HUES64 (cell line): Measurements from ENCODE around the gene KDM1A.

ENCODE experiments used
- H3K27ac ChIP-seq: 2 replicates; pipeline ENCODE4 v1.7.0; 2013; ENCODE audit warnings: low read depth, low read length, inconsistent platforms
- H3K27me3 ChIP-seq: 2 replicates; pipeline ENCODE4 v1.6.1; 2013; ENCODE audit warnings: mild to moderate bottlenecking, low read length; ENCODE audit not compliant: insufficient read depth
- H3K36me3 ChIP-seq: 2 replicates; pipeline ENCODE4 v1.6.1; 2013; ENCODE audit warnings: mild to moderate bottlenecking, low read length; ENCODE audit not compliant: insufficient read depth
- H3K4me1 ChIP-seq: 2 replicates; pipeline ENCODE4 v1.6.1; 2013; ENCODE audit warnings: mild to moderate bottlenecking, low read length, moderate library complexity; ENCODE audit not compliant: insufficient read depth
- H3K4me3 ChIP-seq: 2 replicates; pipeline ENCODE4 v1.5.1; 2013; ENCODE audit warnings: mild to moderate bottlenecking, low read length, moderate library complexity
- H3K9ac ChIP-seq: 2 replicates; pipeline ENCODE4 v1.6.1; 2013; ENCODE audit warnings: mild to moderate bottlenecking, low read depth, low read length
- H3K9me3 ChIP-seq: 2 replicates; pipeline ENCODE4 v1.6.1; 2013; ENCODE audit warnings: low read depth, low read length; ENCODE audit not compliant: insufficient read depth
- WGBS: fragments of 150-250, 120-280 bp; methylation state at CpG from one replicate; pipeline ENCODE4 v1.1.7; 2013; ENCODE audit warnings: missing lambda C conversion rate; 5-methylcytosine and 5-hydroxymethylcytosine counted together

The KDM1A gene

DNA sequence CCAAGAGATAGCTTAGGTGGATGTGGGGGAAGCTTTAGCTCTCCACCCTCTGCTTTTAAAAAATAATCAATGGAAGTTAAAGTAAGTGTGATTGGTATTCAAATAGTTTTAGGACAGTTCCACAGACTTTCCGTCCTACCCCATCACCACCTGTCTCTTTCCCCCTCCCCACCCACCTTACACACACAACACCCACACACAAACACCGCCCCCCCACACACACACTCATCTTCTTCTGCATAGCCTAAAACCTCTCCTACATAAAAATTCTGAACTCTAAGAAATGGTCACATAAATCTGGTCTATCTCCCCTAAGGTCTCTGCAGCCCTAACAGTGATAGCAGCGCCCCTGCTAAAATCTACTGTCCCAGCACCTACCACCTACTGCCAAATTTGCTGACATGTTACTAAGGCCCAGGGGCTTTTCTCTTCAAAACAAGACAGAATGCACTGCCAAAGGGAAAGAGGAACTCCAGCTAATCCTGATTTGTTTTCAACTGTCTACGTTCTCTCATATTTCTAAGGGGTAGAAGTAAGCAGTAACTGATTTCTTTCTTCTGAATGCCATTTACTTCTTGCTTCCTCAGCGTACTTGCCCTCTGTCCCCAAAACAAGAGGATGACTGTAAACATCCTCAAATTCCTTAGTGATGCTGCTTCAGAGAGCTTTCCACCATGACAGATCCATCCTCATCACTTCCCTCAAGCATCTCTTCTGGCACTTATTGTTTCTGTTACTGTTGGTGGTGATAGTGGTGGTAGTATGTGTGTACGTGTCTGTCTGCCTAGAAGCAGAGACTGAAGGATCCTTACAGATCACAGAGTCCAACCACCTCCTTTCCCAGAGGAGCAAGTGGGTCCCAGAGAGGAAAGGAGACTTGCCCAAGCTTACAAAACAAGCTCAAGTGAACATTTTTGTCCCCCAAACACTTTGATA, 92.6 kb downstream of the KDM1A start:
- Histone ChIP-seq H3K4me3 (no peak overlapping the region), H3K4me1 (peaks cover 19% of the 10 kb centered on the region; the same call in 1 of the 2 replicates), H3K36me3 (peaks cover 24% of the 10 kb centered on the region), H3K27ac (no peak overlapping the region), H3K27me3 (no peaks in the 10 kb centered on the region), H3K9ac (no peak overlapping the region), H3K9me3 (no peaks in the 10 kb centered on the region)
- 88% methylated on average over 5 of the region's 6 CpGs for WGBS

DNA sequence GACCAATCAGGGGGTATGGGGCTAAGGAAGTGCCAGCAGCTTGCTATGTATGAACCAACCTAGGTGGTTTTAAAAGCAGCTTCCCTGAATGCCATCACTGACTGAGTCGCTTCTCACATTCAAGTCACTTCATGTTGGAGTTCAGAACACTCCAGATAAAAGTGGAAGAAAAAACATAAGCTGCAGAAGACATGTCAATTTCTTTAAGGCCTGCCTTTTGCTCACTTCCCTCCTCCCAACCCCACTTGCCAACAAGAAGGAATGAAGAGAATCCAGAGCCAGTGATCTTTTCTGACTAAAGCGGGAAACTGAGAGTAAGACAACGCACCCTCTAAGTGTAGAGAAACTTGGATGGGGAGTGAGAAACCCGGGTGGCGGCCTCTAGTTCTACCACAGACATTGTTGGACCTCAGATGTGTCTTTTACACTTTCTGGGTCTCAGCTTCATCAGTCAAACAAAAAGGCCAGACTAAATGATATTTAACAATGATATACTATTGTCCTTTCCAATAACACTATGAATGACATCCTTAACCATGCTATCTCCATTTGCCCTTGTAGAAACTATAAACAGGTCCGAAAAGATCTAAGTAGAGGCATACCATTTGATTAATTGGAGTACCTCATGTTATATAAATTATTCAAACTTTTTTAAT, 95.3 kb downstream of the KDM1A start:
- H3K9ac ChIP-seq = no peak overlapping the region
- H3K27ac ChIP-seq = no peak overlapping the region; the same call in 1 of the 2 replicates
- H3K27me3 ChIP-seq = no peaks in the 10 kb centered on the region
- H3K4me1 ChIP-seq = peaks cover 19% of the 10 kb centered on the region; the same call in 1 of the 2 replicates
- H3K36me3 ChIP-seq = no peaks in the 10 kb centered on the region
- no peak overlapping the region for H3K4me3 ChIP-seq
- 91% methylated on average over 6 of the region's 6 CpGs for WGBS
- H3K9me3 ChIP-seq = no peaks in the 10 kb centered on the region

DNA sequence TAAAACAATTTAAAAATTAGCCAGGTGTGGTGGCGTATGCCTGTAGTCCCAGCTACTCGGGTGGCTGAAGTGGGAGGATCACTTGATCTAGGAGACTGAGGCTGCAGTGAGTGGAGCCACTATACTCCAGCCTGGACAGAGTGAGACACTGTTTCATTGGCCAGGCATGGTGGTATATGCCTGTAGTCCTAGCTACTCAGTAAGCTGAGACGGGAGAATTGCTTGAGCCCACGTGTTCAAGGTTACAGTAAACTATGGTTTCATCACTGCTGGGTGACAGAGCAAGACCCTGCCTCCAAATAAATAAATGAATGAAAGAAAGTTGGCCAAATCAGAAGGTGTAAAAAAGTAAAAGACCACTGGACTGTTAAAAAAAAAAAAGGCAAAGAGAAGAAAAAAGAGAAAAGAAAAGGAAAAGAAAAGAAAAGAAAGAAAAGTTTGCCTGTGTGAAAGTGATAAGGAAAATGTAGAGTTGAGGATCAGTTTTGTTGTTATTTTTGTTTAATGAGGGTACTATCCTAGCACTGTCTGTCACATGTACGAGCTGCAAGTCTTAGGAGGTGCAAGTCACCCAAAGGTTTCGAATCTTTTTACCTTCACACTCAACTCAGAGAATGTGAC, 97.1 kb downstream of the KDM1A start:
- WGBS = 93% methylated on average over 6 of the region's 6 CpGs
- no peak overlapping the region for H3K9ac ChIP-seq
- no peaks in the 10 kb centered on the region for H3K9me3 ChIP-seq
- no peak overlapping the region for H3K27ac ChIP-seq
- no peaks in the 10 kb centered on the region for H3K36me3 ChIP-seq
- no peak overlapping the region for H3K4me3 ChIP-seq
- no peaks in the 10 kb centered on the region for H3K27me3 ChIP-seq
- peaks cover 19% of the 10 kb centered on the region; the same call in 1 of the 2 replicates for H3K4me1 ChIP-seq

DNA sequence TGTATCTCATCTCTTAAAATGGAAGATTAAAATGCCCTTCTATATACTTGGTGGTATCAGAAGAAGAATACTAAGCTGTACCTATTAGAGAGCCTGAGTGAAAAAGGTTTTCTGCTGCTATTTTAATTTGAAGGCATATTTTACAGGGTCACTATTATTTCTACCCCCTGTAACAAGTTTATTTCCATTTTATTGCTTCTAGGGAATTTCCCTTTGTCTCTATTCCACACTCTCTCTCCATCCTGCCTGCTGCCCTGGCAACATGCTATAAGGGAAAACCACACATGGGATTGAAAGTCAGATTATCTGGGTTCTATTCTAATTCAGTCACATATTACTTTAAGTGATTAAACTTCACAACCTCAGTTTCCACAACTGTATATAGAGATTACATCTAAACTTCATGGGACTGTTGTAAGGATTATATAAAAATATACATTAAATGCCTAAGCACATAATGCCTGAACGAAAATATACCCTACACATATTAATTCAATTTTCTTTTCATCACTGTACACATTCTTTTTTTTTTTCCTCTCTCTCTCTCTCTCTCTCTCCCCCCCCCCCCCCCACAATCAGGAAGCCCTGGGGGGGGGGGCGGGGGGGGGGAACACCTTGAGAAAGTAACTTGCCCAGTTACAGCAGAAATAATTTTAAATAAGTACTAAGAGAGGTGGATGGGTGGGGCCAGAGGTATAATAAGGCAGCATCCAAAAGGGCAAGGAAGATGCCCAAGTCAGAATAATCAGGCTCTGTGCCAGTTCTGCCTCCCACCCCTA, 97.8 kb downstream of the KDM1A start:
- Histone ChIP-seq H3K4me1 (peaks cover 17% of the 10 kb centered on the region; the same call in 1 of the 2 replicates), H3K36me3 (no peaks in the 10 kb centered on the region), H3K4me3 (no peak overlapping the region), H3K27ac (no peak overlapping the region), H3K9ac (no peak overlapping the region), H3K27me3 (no peaks in the 10 kb centered on the region), H3K9me3 (no peaks in the 10 kb centered on the region)
- WGBS = no CpG with 5 or more reads among the region's 2 CpGs

DNA sequence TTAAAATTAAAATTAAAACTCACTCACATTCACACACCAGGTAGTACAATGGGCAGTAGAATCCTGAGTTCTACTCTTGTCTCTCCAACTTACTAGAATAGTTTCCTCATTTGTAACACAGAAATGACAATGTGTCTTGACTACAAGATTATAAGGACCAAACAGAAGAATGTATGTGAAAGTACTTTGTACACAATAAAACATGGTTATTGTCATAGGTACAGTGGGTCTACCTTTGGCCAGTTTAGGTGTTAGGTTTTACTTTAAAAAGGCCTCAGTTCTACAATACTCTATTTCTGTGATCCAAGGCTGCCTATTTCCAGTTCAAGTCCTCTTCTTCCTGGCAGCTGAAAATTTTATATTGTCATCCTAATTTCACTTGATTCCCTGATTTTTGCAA, 99.1 kb downstream of the KDM1A start:
- H3K4me1 ChIP-seq = peaks cover 21% of the 10 kb centered on the region
- H3K9me3 ChIP-seq = no peaks in the 10 kb centered on the region
- no peaks in the 10 kb centered on the region for H3K27me3 ChIP-seq
- no peak overlapping the region for H3K9ac ChIP-seq
- H3K36me3 ChIP-seq = no peaks in the 10 kb centered on the region
- no peak overlapping the region for H3K27ac ChIP-seq
- H3K4me3 ChIP-seq = no peak overlapping the region

DNA sequence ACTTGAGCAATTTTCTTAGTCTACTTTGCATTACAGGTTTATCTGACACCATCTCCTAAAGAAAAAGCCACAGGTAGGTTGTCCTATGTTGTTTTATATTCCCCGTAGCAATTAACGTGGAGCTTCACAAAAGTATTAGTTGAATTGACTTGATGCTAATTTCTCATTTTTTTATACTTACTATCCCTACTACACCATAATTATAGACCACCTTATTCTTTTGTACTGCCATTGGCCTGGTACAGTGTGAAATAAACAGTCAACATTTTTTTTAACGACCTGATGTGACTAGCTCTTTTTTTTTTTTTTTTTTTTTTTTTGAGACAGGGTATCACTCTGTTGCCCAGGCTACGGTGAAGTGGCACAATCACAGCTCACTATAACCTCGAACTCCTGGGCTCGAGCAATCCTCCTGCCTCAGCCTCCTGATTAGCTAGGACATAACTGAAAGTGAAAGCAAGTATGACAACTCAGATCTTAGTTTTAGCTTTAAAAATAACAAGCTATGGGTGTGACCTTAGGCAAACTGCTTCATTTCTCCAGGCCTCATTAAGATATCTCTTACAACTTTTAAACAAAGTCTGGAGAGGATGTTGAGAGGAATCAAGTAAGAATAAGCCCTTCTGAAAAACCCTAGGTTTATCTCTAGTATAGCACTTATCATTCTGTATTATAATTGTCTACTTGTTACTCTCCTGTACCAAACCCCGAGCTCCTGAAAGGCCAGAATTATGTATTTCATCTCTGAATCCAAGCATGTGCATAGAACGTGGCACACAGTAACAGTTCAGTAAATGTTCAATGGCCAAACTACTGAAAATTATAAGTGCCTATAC, 99.9 kb downstream of the KDM1A start:
- Histone ChIP-seq H3K27ac (no peak overlapping the region), H3K4me1 (peaks cover 23% of the 10 kb centered on the region), H3K4me3 (no peak overlapping the region), H3K9ac (no peak overlapping the region), H3K9me3 (no peaks in the 10 kb centered on the region), H3K36me3 (no peaks in the 10 kb centered on the region), H3K27me3 (no peaks in the 10 kb centered on the region)
- WGBS = 92% methylated on average over 8 of the region's 8 CpGs

DNA sequence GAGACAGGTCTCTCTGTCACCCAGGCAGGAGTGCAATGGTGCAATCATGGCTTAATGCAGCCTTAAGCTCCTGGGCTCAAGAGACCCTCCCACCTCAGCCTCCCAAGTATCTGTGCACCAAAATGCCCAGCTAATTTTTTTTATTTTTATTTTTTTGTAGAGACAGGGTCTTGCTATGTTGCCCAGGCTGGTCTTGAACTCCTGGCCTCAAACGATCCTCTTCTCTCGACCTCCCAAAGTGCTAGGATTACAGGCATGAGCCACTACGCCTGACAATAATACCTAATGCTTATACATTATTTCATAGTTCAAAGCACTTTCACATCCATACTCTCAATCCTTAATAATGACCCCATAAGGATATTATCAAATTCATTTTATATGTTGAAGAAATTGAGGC, 101.1 kb downstream of the KDM1A start:
- 91% methylated on average over 3 of the region's 3 CpGs for WGBS
- no peaks in the 10 kb centered on the region for H3K36me3 ChIP-seq
- no peak overlapping the region for H3K9ac ChIP-seq
- H3K27ac ChIP-seq = no peak overlapping the region
- no peak overlapping the region for H3K4me3 ChIP-seq
- no peaks in the 10 kb centered on the region for H3K27me3 ChIP-seq
- H3K4me1 ChIP-seq = peaks cover 14% of the 10 kb centered on the region
- no peaks in the 10 kb centered on the region for H3K9me3 ChIP-seq

DNA sequence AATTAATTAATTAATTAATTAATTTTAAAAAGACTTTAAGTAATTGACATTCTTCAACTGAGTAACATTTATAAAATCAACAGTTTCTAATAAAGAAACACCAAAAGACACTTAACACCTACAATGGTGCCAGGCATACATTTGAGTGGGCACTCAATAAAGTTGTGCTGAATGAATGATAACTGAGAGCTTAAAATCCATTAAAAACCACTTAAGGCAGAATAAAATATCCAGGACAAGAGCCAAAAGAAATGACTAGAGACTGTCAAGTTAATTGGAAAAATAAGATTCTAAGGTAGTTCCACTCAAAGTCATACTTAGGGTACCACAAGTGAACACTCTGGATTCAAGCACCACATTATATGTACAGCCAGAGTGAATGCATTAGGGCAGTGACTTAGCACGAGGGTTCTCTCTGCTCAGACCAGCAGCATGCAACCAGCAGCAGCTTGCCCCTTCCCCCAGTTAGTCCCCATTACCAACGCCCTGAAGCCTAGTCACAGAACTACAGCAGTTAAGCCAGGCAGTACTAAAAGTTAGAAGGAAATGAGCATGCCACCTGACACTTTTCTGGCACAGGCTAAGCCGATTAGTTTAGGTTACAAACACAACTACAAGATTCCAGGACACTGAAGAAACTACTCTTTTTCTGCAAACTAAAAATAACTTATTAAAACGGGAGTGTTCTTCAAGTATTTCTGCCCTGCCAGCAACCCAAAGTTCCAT, 102.9 kb downstream of the KDM1A start:
- no peaks in the 10 kb centered on the region for H3K27me3 ChIP-seq
- no peak overlapping the region for H3K9ac ChIP-seq
- 73% methylated on average over 4 of the region's 4 CpGs for WGBS
- H3K4me1 ChIP-seq = peaks cover 18% of the 10 kb centered on the region
- no peaks in the 10 kb centered on the region for H3K36me3 ChIP-seq
- H3K9me3 ChIP-seq = no peaks in the 10 kb centered on the region
- H3K27ac ChIP-seq = no peak overlapping the region
- H3K4me3 ChIP-seq = no peak overlapping the region

DNA sequence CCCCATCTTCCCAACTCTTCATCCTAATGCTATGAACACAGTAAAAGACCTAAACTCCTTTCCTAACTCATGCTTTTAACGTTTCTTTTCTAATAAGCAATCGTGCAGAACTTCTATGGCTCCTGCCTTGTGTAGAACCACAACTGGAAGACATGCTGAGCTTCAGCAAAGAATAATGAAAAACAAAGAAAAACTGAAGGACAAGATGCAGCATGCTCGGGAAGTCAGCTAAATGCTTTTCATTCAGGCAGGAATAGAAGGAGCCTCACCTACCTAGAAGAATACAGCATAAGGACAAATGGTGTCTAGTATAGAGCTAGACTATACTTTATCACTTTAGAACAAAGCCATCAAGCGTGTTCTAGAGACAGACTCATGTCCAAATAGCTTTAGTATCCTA, 103.5 kb downstream of the KDM1A start:
- Histone ChIP-seq H3K27ac (no peak overlapping the region), H3K9me3 (no peaks in the 10 kb centered on the region), H3K9ac (no peak overlapping the region), H3K27me3 (no peaks in the 10 kb centered on the region), H3K36me3 (no peaks in the 10 kb centered on the region), H3K4me3 (no peak overlapping the region), H3K4me1 (peaks cover 18% of the 10 kb centered on the region)
- WGBS = 82% methylated on average over 4 of the region's 4 CpGs

DNA sequence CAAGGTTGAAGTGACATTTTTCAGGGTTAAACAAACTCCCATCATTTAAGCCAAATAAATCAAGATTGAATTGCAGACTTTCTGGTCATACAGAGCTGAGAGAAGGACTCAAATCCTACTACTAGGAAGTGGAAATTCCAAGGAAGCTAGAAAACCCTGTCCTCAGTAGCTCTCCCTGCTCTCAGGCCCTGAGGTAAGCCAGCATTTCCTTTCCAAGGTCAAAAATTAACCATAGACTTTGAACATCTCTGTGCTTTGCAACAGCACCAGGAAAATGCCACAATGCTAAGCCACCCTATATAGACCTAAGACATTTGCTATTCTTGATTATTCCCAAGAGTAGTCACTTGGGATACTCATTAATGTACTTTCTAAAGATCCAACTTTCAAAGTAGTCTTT, 104.3 kb downstream of the KDM1A start:
- Histone ChIP-seq H3K4me3 (no peak overlapping the region), H3K27me3 (no peaks in the 10 kb centered on the region), H3K9ac (no peak overlapping the region), H3K36me3 (no peaks in the 10 kb centered on the region), H3K27ac (no peak overlapping the region), H3K4me1 (peaks cover 18% of the 10 kb centered on the region), H3K9me3 (no peaks in the 10 kb centered on the region)
